Thoracic aorta (tissue), 2 donors: ENCODE data around the gene RAB11FIP3. TPM values are rescaled to one million over a fixed set of nuclear protein-coding genes. Genes with fewer than 3 reads are reported as not detected.

Experiments
- ATAC-seq: fragments of 150-250 bp; one replicate; pipeline ENCODE4 v1.8.0; 2017; ENCODE audit warnings: low read depth; ENCODE audit not compliant: insufficient number of reproducible peaks, low FRiP score
- DNase-seq: peaks from one replicate; pipeline ENCODE4 v3.0.0-alpha.2; 2020; ENCODE audit warnings: low spot score
- H3K27ac ChIP-seq, 2 donors: fragments of 200-600 bp; sonication (generic); 1 replicate in 1 of 2; 2 replicates in 1 of 2; pipeline ENCODE4 v1.5.1; 2016; ENCODE audit warnings: mild to moderate bottlenecking in 2 of 2, moderate library complexity in 2 of 2
- H3K27me3 ChIP-seq: fragments of 200-600 bp; sonication (generic); replicated peaks from 2 replicates; pipeline ENCODE4 v1.6.0; 2016; ENCODE audit warnings: mild to moderate bottlenecking; ENCODE audit not compliant: insufficient read depth
- H3K36me3 ChIP-seq: fragments of 200-600 bp; sonication (generic); one replicate; pipeline ENCODE4 v1.5.1; 2016
- H3K4me1 ChIP-seq, 2 donors: fragments of 200-600 bp; sonication (generic); 1 replicate in 1 of 2; 2 replicates in 1 of 2; pipeline versions ENCODE4 v1.5.1 to v1.6.0; 2016; ENCODE audit warnings: low read depth in 2 of 2, mild to moderate bottlenecking in 1 of 2; ENCODE audit not compliant: control insufficient read depth in 1 of 2
- H3K4me3 ChIP-seq: fragments of 200-600 bp; sonication (generic); 2 replicates; pipeline ENCODE4 v1.5.1; 2016; ENCODE audit warnings: mild to moderate bottlenecking
- H3K9me3 ChIP-seq: fragments of 200-600 bp; sonication (generic); 2 replicates; pipeline ENCODE4 v1.5.1; 2016
- total RNA-seq, 2 donors: library from RNA; depleted of rRNA; stranded (reverse); fragments of >200 nt; gene quantifications; one replicate each; pipeline versions ENCODE4 v1.1.0 to v1.2.3, GENCODE V29; 2016
- TF ChIP-seq, protein P1 (sequence below): fragments of 200-600 bp; sonication (generic); IDR thresholded peaks from one replicate; pipeline ENCODE4 v1.5.1; 2019; ENCODE audit warnings: antibody characterized with exemption

RAB11FIP3 gene
- total RNA-seq, 2 donors from 2014 or later = 70.1 to 71.1 TPM

DNA sequence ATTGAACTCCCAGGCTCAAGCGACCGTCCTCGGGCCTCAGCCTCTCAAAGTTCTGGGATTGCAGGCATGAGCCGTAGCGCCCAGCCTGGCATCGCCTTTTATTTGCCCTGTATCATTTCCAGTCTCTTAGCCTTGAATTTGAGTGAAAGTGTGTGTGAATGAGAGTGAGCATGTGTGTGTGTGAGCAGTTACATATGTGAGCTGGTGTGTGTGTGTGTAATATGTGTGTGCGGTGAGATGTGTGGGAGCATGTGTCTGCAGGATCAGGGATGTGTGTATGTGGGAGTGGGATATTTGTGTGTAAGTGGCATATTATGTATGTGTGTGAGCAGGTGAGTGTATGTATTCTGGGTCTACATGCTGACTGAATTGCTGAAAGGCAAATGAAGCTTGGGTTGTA lies 5.5 kb downstream of the RAB11FIP3 start:
- H3K36me3 ChIP-seq = no peaks in the 10 kb centered on the region
- TF ChIP-seq, protein P1, sequence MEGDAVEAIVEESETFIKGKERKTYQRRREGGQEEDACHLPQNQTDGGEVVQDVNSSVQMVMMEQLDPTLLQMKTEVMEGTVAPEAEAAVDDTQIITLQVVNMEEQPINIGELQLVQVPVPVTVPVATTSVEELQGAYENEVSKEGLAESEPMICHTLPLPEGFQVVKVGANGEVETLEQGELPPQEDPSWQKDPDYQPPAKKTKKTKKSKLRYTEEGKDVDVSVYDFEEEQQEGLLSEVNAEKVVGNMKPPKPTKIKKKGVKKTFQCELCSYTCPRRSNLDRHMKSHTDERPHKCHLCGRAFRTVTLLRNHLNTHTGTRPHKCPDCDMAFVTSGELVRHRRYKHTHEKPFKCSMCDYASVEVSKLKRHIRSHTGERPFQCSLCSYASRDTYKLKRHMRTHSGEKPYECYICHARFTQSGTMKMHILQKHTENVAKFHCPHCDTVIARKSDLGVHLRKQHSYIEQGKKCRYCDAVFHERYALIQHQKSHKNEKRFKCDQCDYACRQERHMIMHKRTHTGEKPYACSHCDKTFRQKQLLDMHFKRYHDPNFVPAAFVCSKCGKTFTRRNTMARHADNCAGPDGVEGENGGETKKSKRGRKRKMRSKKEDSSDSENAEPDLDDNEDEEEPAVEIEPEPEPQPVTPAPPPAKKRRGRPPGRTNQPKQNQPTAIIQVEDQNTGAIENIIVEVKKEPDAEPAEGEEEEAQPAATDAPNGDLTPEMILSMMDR = no peak
- no peak overlapping the region for H3K4me3 ChIP-seq
- DNase-seq (no peak), ATAC-seq (no peak)
- no peaks in the 10 kb centered on the region for H3K27me3 ChIP-seq
- H3K4me1 ChIP-seq = peaks cover 10 to 26% of the 10 kb centered on the region in 2 donors
- no peak overlapping the region for H3K27ac ChIP-seq
- no peaks in the 10 kb centered on the region for H3K9me3 ChIP-seq

DNA sequence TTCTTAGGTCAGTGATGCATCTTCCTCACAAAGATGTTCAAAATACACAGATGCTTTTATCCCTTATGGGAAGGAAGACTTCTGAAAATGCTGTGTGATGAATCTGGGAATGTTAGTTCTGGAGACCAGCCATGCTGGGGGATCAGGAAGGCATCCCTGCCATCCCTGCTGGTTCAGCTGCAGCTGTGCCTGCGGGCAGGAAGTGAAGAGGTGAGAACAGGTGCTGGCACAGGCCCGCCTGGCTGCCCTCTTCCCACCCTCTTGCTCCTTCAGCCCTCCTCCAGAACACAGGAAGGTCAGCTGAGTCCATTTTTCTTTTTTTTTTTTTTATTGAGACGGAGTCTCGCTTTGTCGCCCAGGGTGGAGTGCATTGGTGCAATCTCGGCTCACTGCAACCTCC lies 15.2 kb downstream of the RAB11FIP3 start:
- ATAC-seq = no peak
- H3K27me3 ChIP-seq = no peaks in the 10 kb centered on the region
- H3K27ac ChIP-seq = no peak overlapping the region
- H3K4me3 ChIP-seq = no peak overlapping the region
- H3K9me3 ChIP-seq = no peaks in the 10 kb centered on the region
- no peak for DNase-seq
- H3K4me1 ChIP-seq = peaks cover 0 to 7% of the 10 kb centered on the region in 2 donors
- TF ChIP-seq, protein P1 = no peak
- no peaks in the 10 kb centered on the region for H3K36me3 ChIP-seq

DNA sequence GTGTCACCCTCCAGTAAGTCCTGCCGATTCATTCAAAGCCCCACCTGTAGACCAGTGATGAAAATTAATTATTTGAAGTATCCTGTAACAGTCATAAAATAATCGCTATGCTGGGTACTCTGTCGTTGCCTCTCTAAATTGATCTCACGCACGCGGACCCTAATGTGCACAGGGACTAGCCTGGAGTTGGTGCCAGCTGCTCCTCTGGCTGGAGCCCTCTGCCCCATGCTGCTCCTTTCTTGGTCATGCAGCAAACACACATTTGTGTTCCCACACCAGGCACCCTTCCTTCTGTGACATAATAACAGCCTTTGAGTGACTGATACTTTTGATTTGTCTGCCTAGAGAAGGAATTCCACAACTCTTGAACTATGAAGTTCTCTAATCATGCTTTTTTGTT lies 16.0 kb downstream of the RAB11FIP3 start:
- DNase-seq = no peak
- Histone ChIP-seq H3K4me1 (peaks cover 0 to 7% of the 10 kb centered on the region in 2 donors), H3K27ac (no peak overlapping the region), H3K36me3 (no peaks in the 10 kb centered on the region), H3K27me3 (no peaks in the 10 kb centered on the region), H3K4me3 (no peak overlapping the region), H3K9me3 (no peaks in the 10 kb centered on the region)
- ATAC-seq = no peak
- TF ChIP-seq, protein P1 = no peak

DNA sequence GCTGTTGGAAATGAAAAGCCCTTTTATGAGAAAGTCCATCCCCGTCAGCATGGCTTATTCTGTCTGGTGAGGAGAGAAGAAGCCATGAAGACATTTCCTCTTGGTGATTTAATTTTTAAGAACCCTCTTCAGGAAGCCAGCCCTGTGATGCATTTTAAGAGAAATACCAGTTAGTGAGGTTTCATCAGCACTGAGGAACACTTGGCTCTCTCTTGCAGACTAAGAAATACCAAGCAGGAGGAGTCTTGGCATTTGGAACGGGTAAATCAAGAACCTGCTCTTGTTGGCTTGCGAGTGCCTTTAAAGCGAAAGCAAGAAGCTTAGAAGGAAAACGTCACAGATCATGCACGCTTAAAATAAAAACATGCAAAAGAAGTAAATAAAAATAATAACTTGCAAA lies 17.5 kb downstream of the RAB11FIP3 start:
- Histone ChIP-seq H3K4me1 (peaks cover 0 to 7% of the 10 kb centered on the region in 2 donors), H3K27me3 (no peaks in the 10 kb centered on the region), H3K9me3 (no peaks in the 10 kb centered on the region), H3K36me3 (no peaks in the 10 kb centered on the region), H3K4me3 (peak overlapping the region; percentile 39), H3K27ac (no peak overlapping the region)
- DNase-seq (no peak), ATAC-seq (no peak)
- TF ChIP-seq, protein P1 = no peak

DNA sequence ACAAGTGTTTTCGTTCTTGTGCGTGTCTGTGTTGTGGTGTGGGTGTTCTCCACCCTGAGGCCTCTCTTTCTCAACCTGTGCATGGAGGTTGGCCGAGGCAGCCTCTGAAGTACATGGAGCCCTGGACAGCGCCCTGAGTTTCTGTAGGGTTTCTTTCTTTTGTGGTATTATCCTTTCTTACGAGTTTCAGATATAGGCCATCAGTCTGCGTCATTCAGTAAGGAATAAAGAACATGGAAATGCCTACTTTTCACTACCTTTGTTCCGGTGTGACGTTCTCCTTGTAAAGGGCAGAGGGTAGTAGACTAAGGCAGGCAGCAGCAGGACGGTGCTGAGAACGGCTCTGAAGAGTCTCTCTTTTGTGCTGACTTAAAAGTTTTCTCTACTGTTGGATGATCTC lies 18.6 kb downstream of the RAB11FIP3 start:
- H3K9me3 ChIP-seq = no peaks in the 10 kb centered on the region
- no peak for ATAC-seq
- no peak overlapping the region for H3K4me3 ChIP-seq

More for the DNA sequence above, 18.6 kb downstream of the RAB11FIP3 start:
- Histone ChIP-seq H3K27me3 (no peaks in the 10 kb centered on the region), H3K4me1 (peaks cover 0 to 7% of the 10 kb centered on the region in 2 donors), H3K27ac (no peak overlapping the region), H3K36me3 (no peaks in the 10 kb centered on the region)
- TF ChIP-seq, protein P1 = no peak
- no peak for DNase-seq
